HG03460 (cell line): ENCODE data around the gene HTR1A.

ENCODE experiments used
- ATAC-seq: cut with Tn5 transposase; IDR thresholded peaks from one replicate; pipeline ENCODE4 v1.9.1; 2021; ENCODE audit not compliant: unreplicated experiment

Gene HTR1A

DNA sequence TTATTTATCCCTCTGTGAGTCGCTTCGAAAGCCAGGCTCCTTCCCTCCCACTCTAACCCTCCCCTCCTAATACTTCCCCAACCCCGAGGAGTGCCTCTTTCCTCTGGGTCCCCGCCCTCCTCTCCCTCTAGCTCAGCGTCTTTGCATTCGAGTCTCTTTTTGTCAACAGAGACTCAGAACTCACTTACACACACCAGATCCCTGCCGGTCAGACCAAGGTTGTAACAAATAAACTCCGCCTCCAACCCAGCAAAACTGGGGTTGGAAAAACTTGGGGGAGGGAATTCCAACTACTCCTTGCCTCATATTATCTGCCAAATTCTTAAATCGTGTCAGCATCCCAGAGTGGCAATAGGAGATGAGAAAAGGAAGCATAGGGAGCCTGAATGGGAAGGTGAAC lies at the start of gene HTR1A:
Gene HTR1A (minus strand): TSS at position 167 of the 400 bp plus-strand sequence. CDS start 726 bp downstream, outside the sequence.
- ATAC-seq, result no peak

DNA sequence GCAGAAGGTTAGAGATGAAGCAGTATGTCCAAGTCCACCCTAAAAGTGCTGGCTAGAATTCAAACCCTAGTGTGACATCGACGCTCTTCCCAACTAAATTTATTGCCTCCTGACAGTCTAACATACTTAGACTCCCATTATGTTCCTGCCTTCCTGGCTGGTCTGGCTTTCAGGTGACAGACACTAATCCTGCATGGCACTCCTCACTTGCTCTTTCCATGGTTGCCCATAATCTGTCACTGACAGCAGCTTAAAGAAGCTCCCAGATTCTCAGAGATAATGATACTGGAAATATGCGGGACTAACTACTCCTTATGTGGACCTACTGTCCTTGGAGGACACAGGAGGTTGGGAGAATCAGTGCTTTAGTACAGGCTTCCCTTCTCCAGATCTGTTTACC lies 41.7 kb upstream of the HTR1A start:
- no peak for ATAC-seq

DNA sequence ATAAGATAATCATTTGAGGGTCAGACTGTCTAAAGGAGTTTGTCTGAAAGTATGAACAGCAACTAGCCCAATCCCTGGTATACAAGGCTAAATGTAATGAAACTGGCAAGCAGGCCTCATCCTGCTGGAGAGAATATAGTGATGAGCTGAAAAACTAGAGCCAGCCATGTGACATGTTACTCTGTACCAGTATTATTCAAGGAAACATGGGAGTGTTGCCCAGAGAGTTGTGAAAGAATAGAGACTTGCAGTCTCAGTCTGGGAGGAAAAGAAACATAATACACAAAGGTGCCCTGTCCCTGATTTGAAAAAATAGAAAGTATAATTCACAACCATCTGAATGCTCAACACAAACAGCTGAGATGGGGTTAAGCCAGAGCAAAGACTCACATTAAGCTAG lies 37.9 kb upstream of the HTR1A start:
- no peak for ATAC-seq

DNA sequence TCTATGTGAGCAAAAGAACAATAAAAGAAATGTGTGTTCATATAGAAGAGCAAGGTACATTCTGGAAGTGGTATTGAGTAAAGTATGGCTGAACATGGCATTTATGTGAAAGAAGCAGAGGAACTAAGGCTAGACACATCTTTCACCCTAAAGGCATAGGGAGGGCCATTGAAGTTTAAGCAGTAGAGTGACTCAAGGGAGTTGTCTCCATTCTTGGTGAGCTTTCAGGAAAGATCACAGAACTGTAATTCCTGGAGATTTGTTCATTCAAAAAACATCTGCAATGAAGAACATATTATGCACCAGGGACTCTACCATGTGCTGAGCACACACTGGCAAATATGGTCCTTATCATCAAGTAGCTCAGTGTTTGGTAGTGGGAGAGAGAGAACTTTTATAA lies 24.8 kb upstream of the HTR1A start:
- ATAC-seq, result no peak

DNA sequence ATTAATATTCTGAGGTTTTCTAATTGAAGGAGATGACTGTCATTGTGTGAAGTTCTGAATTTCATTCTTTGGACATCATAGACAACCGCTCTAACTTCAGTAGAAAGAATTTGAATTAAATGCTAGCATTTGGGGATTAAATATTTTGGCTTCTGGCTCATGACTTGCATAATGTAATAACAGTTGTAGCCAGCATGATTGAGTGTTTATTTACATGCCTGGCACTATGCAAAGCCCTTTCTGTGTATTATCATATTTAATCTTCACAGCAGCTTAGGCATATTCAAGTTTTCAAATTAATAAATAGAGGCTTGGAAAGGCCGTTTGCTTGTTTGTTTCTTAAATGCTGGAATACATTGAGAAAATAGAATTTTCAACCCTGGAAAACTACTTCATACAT lies 19.6 kb upstream of the HTR1A start:
- ATAC-seq, result no peak

DNA sequence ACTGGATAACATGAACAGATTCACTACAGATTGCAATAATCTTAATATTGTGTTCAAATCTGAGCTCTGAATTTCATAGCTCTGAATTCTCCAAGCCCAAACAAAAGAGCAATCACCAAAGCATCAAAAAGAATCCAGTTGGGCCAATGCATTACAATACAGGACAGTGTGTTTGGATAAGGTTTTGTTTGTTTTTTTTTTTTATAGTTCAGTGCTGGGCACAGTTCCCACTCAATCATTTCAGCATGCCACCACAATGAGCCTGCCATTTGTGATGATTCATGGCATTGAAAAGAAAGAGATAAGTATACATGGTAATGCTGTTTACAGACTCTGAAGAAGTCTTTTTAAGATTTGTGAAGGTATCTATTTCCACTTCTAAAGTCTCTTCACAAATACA lies 1.7 kb upstream of the HTR1A start:
- no peak for ATAC-seq

DNA sequence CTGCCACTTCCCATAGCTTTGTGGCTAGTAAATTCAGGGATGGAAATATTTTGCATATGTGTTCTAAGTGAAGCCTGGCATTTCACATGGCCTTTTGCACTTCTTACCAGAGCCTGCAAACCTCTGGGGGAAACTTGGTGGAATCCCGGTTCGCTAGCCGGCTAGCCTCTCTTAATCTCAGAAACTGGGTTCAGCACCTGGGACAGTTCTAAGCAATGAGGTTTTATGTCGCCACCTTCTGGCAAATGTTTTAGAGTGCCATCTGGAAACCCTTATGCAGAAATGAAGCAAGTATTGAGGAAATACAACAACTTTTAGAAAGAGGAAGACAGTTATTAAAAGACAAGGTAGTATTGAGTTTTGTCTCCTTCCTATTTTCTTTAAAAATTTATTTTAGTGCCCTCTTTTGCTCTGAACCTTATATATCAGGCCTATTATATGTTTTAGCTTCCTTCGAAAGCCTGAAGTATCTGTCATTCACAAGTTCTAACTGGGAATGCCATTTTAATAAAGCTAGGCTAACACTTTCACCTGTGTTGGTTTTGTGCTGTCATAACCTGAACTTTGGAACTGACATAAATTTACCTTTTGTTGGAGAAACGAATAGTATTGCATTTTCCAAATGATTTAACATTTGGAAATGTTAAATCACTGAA lies 963 bp upstream of the HTR1A start:
- ATAC-seq, result no peak

DNA sequence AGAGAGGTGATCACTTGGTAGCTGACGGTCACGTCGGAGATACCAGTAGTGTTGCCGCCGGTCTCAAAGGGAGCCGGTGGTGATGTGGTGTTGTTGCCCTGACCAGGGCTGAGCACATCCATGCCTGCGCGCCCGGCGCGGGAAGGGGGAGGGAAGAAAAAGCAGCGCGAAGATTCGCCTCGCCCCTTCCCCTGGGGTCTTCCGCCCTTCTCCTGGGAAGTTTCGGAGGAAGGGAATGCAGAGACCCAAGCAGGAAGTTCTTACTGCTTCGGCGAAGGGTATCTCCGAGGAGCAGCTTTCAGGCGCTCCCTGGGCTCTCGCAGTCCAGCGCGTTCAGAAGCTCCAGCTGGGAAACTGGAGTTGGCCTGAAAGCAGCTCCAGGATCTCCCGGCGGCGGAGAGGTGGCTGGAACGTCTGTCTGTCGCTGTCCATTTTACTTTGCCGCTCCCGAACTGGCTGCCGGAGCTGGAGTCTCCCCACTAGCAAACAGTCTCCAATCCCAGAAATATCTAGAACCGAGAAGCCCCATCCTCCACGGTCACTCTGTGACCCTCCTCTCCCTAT lies 565 bp downstream of the HTR1A start:
- ATAC-seq, result no peak

DNA sequence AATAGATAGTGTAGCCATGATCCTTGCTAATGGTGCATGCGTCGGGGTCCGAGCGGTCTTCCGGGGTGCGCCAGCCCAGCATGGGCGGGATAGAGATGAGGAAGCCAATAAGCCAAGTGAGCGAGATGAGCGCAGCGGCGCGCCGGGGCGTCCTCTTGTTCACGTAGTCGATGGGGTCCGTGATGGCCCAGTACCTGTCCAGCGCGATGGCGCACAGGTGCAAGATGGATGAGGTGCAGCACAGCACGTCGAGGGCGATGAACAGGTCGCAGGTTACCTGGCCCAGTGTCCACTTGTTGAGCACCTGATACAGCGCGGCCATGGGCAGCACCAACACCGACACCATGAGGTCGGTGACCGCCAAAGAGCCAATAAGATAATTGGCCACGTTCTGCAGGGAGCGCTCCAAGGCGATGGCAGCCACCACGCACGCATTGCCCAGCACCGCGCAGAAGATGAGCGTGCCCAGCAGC lies 1.1 kb downstream of the HTR1A start:
- ATAC-seq, result no peak

DNA sequence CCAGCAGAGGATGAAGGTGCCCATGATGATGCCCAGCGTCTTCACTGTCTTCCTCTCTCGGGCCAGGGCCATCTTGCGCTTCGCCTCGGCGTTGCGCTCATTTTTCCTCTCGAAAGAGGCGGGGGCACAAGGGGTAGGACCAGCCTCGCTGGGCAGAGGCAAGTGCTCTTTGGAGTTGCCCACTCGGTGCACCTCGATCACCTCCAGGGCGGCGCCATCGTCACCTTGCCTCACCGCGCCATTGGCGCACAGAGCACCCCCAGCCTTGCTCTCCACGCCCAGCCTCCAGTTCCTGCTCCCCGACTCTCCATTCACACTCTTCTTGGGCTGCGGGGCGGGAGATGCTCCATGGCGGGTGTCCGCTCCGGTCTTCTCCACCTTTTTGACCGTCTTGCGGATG lies 1.6 kb downstream of the HTR1A start:
- ATAC-seq, result no peak

DNA sequence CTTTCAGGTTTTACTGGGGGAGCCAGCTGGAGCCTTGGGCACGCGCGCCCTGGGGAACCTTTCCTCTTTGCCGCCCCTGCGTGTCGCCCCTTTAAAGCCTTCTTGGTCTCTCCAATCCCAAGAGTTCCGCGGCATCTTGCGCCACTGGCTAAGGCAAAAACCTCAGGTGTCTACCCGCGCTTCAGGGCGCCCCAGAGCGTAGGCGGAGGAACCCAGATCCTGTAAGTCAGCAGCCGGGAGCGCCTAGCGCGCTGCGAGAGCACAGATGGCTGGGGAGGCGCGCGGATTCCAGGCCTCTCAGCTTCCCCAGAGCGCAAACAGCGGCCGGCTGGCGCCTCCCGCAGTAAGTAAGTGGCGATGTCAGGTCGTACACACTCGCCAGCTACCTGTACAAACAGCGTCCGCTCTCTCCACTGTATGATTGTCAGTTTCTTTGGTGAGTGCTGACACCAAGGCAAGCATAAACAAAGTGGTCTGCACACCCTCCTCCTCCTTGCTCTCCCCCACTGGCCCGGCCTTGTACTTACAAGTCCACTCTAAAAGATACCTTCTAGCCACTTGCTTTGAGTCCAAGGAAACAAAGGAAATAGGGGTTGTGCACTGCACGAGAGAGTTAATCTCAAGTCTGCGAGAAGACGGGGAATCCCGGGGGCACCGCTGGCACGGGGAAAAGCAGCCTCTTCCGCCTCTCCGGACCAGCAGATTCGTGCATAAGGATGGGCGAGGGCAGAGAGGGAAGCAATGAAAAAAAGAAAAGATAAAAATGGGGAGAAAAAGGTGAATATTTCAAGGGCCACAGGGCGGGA lies 2.9 kb downstream of the HTR1A start:
- no peak for ATAC-seq

DNA sequence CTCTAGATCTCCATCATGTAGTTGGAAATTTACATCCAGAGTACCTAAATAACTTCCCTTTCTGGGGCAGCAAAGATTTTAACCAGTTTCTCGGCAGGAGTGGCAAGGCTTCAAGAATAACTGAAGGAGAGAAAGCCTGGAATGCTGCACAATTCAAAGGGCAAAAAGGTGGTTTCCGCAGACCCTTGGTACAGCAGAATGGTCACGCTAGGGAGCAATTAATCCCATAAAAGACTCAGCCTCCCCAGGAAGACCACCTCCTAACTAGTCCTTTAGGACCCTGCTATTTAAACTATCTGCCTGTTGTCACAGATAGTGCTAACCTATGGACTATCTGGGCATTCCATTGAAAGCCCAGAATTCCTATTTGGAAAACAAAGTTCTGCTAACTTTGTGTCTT lies 3.6 kb downstream of the HTR1A start:
- no peak for ATAC-seq

DNA sequence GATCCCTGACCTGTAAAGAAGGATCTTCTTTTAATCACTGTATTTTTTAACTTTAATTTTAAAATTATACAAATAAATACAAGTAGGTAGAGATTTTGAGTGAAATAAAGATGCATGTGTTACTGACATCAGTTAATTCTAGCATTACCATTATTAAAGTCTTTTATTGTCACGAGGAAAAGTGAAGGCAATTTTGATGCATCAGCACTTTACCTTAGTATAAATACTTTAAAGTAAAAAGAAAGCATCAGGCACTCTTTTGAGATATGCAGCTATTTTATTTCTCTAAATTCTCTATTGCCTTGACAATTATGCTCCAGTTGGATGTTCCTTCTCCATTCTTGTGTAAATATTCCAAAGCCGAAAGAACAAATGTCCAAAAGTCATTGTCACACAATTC lies 4.6 kb downstream of the HTR1A start:
- ATAC-seq, result no peak

DNA sequence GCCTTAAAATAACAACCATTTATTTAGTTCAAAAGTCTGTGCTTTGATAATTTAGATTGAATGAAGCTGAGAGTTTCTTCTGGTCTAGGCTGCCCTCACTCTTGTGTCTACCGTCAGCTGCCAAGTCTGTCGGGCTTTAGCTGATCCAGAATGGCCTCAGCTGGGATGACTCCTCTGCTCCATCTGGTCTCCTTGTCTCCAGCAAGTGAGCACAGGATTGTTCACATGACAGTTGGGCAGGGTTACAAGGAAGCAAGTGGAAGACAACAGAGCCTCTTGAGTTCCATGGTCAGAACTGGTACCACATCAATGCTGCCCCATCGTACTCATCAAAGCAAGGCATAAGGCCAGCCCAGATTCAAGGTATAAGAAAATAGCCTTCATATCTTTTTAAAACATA lies 9.0 kb downstream of the HTR1A start:
- ATAC-seq, result no peak

DNA sequence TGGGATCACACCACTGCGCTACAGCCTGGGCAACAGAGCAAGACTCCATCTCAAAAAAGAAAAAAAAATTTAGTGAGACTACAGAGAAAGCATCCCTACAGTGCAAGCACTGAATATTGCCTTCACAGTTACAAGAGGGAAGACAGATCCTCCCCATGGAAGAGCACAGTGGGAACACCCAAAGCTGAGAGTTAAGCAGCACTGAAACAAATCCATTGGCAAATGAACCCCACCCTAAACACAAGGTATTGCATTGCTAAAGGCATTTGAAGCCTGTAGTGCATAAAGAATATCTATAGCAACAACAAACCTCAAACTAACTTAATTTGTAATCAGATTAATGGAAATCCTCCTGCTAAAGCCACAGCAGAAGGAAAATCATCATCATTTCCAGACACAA lies 27.1 kb downstream of the HTR1A start:
- ATAC-seq, result no peak

DNA sequence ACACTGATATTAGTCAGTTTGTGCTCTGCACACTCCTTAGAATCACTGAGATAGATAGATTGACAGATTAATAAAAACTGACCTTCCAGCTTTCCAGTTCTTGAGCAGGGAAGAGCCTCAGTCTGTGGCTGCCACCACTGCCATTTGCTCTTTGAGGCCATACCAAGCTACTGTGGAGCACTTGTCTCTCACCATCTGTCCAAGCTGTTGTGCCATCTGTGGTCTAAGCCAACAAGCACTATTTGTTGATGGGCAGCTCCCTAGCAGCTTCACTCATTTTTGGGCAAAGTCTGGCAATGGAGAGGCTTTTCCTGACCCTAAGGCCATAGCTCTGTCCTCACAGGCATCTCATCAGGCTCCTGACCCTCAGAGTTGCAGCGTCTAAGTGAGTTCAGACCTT lies 30.4 kb downstream of the HTR1A start:
- no peak for ATAC-seq

DNA sequence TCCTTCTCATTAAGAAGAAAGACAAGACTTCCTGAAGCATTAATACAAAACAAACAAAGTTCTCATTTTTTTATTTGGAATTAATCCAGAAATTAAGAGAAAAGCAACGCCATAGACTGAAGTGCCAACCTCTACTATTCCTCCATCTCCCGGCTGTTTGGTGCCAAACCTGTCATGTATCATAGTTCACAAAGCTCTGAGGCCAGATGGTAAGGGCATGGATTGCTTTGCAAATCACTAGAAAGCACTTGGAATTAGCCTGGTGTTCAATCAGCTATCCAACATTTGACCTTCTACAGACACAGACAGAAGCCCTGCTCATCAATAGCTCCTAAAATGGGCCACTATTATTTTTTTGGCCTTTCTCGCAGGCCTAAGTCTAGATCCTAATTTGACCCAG lies 33.8 kb downstream of the HTR1A start:
- no peak for ATAC-seq

DNA sequence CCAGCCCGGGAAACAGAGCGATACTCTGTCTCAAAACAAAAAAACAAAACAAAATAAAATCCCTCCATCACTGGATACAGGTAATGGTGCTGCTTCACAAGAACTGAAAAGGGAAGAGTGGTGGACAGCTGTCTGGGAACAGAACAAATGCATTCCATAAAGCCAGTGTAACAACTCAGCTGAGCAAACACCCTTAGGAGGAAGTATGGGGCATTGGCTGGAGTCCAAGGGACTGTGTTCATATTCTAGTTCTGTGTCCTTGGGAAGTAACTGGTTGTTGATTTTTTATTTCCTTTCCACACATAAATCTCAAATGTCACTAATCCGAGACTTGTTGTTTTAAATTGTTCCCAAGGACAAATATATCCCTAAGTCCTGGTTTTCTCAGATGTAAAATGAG lies 38.3 kb downstream of the HTR1A start:
- no peak for ATAC-seq

DNA sequence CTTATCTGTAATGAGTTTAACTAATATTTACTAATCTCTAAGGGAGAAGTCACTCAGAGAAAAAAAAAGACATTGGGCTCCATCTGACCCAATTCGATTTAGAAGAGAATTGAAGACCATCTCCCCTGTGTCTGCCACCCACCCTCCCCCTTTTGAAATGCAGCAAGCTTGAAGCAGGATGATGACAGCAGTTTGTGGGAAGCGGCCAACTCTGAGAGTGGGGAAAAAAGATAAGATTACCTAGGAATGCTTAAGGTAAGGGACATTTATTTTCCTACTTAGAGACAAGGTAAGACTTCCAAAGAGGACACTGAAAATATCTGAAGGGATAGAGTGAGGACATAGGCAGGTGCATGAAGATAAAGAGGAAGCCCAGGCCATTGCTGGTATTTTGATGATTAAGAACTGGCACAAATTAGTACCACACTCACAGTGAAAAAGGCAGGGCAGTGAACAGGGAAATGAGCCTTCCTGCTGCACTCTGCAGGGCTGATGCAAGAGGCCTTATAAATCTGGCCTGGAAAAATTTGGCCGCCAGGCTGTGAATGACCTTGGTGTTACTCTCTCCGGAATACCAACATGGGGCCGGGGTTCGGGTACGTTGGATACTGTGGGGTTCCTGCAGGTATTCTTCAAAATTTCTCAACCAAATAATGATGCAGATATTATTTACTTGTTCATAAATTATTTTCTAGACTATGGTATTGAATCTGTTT lies 42.3 kb downstream of the HTR1A start:
- no peak for ATAC-seq

DNA sequence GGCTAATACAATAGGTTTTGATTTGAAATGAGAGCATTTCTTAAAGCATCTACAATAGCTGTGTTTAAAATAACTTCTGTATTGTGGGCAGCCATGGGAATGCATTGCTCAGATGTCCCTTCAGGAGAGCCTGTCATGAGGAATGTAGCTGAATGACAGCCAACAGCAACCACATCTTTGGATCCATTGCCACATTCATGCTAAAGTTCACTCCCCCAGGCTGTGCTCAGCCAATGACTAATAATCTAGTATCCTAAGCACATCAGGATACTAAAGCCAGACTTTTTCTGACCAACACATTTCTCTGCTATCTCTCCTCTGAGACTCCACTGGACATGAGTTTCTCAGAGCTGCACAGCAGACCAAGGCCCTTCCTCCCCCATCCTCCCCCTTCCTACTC lies 45.5 kb downstream of the HTR1A start:
- no peak for ATAC-seq

DNA sequence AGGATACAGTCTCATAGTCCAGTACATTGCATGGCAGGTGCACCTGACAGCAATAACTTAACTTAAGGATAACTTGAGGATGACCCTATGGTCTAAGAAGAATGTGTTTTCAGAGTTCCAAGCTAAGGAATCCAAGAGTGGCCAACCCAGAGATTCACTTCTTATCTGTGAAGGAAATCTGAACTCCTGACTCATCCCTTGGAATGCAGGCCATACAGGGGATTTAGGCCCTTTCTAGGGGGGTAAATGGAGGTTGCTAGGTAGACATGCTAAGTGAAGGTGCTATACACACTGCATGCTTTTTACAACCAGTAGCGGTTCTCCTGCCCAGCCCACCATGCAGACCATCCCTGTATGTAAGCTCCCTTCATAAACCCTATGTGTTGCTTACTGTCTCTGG lies 50.4 kb downstream of the HTR1A start:
- ATAC-seq, result no peak
